HG02884 (cell line): ENCODE data around the gene WDR53.
"Not testable (repeated sequence)": the region's sequence is repeated elsewhere in the genome, so short reads cannot be mapped to it uniquely, and the experiment has no call there.

Experiments used
- ATAC-seq: cut with Tn5 transposase; IDR thresholded peaks from one replicate; pipeline ENCODE4 v1.9.1; 2021; ENCODE audit warnings: mild to moderate bottlenecking, moderate library complexity; ENCODE audit not compliant: unreplicated experiment

WDR53 gene

GRCh38 chr3:196518966-196519717, 49.2 kb downstream of the WDR53 start:
- ATAC-seq = no peak

- no peak for ATAC-seq
Measured at GRCh38 chr3:196517919-196518318, 50.4 kb downstream of the WDR53 start.

- ATAC-seq = no peak
Measured at GRCh38 chr3:196517162-196517800, 51.1 kb downstream of the WDR53 start.

GRCh38 chr3:196514913-196515621, 53.3 kb downstream of the WDR53 start, which contains the start of gene SMCO1:
TSS of gene SMCO1 (minus strand) at chr3:196515346. CDS start at chr3:196515209, 137 bp downstream.
- ATAC-seq = no peak

GRCh38 chr3:196514350-196514716, 54.0 kb downstream of the WDR53 start:
- ATAC-seq = no peak

- no peak for ATAC-seq
Measured at GRCh38 chr3:196513697-196514349, 54.5 kb downstream of the WDR53 start.

- ATAC-seq = not testable (repeated sequence)
Measured at GRCh38 chr3:196511646-196512425, 56.5 kb downstream of the WDR53 start.

- not testable (repeated sequence) for ATAC-seq
Measured at GRCh38 chr3:196511108-196511507, 57.2 kb downstream of the WDR53 start.

- no peak for ATAC-seq
Measured at GRCh38 chr3:196506687-196507086, 61.7 kb downstream of the WDR53 start.

GRCh38 chr3:196504556-196504955, 63.8 kb downstream of the WDR53 start:
- ATAC-seq = no peak
